MCF 10A (cell line): ENCODE data around the gene RALGPS1. TPM values are rescaled to one million over a fixed set of nuclear protein-coding genes. Genes with fewer than 3 reads are reported as not detected.

ENCODE experiments used
- BruUV-seq: library from RNA; stranded (reverse); fragments of 400-500 nt; replicated peaks from 2 replicates; lab custom pipeline; 2021; lab: Mats Ljungman, UMichigan
- CTCF ChIA-PET: fragments of 300-600 bp; sonication (Branson Sonifier 250); formaldehyde crosslinking; extraction: SDS; loops from one replicate; lab custom pipeline; 2021; ENCODE audit warnings: antibody characterized with exemption, inconsistent platforms; lab: Yijun Ruan, JAX
- POLR2A ChIA-PET: fragments of 300-600, 350-650 bp; sonication (Branson Sonifier 250); formaldehyde crosslinking; extraction: SDS; loops from one replicate; lab custom pipeline; 2020; ENCODE audit warnings: antibody characterized with exemption, inconsistent platforms; lab: Yijun Ruan, JAX
- DNase-seq: peaks from one replicate; pipeline ENCODE4 v3.0.0-alpha.2; 2018; ENCODE audit not compliant: unreplicated experiment
- H3K27ac Mint-ChIP-seq: one replicate; pipeline ENCODE4 v1.8.0; 2022; ENCODE audit warnings: mild to moderate bottlenecking, low read depth, mixed read lengths; ENCODE audit not compliant: unreplicated experiment
- H3K27me3 Mint-ChIP-seq: one replicate; pipeline ENCODE4 v1.8.0; 2022; ENCODE audit warnings: mixed read lengths; ENCODE audit not compliant: insufficient read depth, unreplicated experiment
- H3K36me3 Mint-ChIP-seq: one replicate; pipeline ENCODE4 v1.8.0; 2022; ENCODE audit warnings: mild to moderate bottlenecking, moderate library complexity, mixed read lengths; ENCODE audit not compliant: insufficient read depth, unreplicated experiment
- H3K4me1 Mint-ChIP-seq: one replicate; pipeline ENCODE4 v1.8.0; 2022; ENCODE audit warnings: mixed read lengths; ENCODE audit not compliant: insufficient read depth, unreplicated experiment
- H3K4me3 Mint-ChIP-seq: one replicate; pipeline ENCODE4 v1.8.0; 2022; ENCODE audit warnings: mild to moderate bottlenecking, moderate library complexity, mixed read lengths; ENCODE audit not compliant: unreplicated experiment
- H3K9me3 Mint-ChIP-seq: one replicate; pipeline ENCODE4 v1.8.0; 2022; ENCODE audit warnings: mixed read lengths; ENCODE audit not compliant: unreplicated experiment
- CTCF ChIP-seq: fragments of 200-600 bp; IDR thresholded peaks from one replicate; pipeline ENCODE4 v1.8.0; 2022; ENCODE audit warnings: antibody characterized with exemption, mild to moderate bottlenecking; ENCODE audit not compliant: unreplicated experiment
- intact Hi-C: fragments of 100-400 bp; cut with micrococcal nuclease; formaldehyde crosslinking; loops from 2 replicates; pipeline ENCODE4 v1.14.1; 2022
- total RNA-seq: library from RNA; stranded (reverse); gene quantifications from 2 replicates; pipeline ENCODE4 v1.2.3, GENCODE V29; 2022

Gene RALGPS1
- total RNA-seq, 1 experiment from 2014 or later, result 2.4 TPM

GRCh38 chr9:127038531-127038930 lies 123.9 kb downstream of the RALGPS1 start:
- Mint-ChIP-seq H3K4me1 (no peaks in the 10 kb centered on the region), H3K9me3 (no peaks in the 10 kb centered on the region), H3K27me3 (no peaks in the 10 kb centered on the region), H3K4me3 (no peak overlapping the region), H3K27ac (no peak overlapping the region), H3K36me3 (no peaks in the 10 kb centered on the region)
- TF ChIP-seq CTCF, result no peak
- ChIA-PET POLR2A (no interaction called here), CTCF (no interaction called here)
- no TSS peak for BruUV-seq
- DNase-seq, result no peak
- intact Hi-C loops, result no loop called here

GRCh38 chr9:127039492-127039891 lies 124.9 kb downstream of the RALGPS1 start:
- TF ChIP-seq CTCF, result no peak
- no peaks in the 10 kb centered on the region for H3K27me3 Mint-ChIP-seq
- H3K36me3 Mint-ChIP-seq, result no peaks in the 10 kb centered on the region
- ChIA-PET POLR2A (interaction anchor here (0.6 kb wide), 1 partner anchor 84 kb away, joined by 3 read pairs; no protein-coding TSS in a partner anchor), CTCF (no interaction called here)
- intact Hi-C loops, result no loop called here
- DNase-seq, result no peak
- BruUV-seq, result no TSS peak
- H3K27ac Mint-ChIP-seq, result no peak overlapping the region
- H3K9me3 Mint-ChIP-seq, result no peaks in the 10 kb centered on the region
- H3K4me3 Mint-ChIP-seq, result no peak overlapping the region
- no peaks in the 10 kb centered on the region for H3K4me1 Mint-ChIP-seq

GRCh38 chr9:127045148-127045547 lies 130.6 kb downstream of the RALGPS1 start:
- DNase-seq, result no peak
- Mint-ChIP-seq H3K27me3 (no peaks in the 10 kb centered on the region), H3K9me3 (no peaks in the 10 kb centered on the region), H3K4me3 (no peak overlapping the region), H3K27ac (no peak overlapping the region), H3K36me3 (no peaks in the 10 kb centered on the region), H3K4me1 (peaks cover 11% of the 10 kb centered on the region)
- intact Hi-C loops, result loop anchor here (5.0 kb wide), 1 partner anchor 142 kb away; no protein-coding TSS in a partner anchor
- no TSS peak for BruUV-seq
- ChIA-PET CTCF (no interaction called here), POLR2A (no interaction called here)
- no peak for TF ChIP-seq CTCF

GRCh38 chr9:127047971-127048370 lies 133.4 kb downstream of the RALGPS1 start:
- POLR2A ChIA-PET, result interaction anchor here (1.1 to 1.6 kb wide), 2 partner anchors 11 to 13 kb away, joined by 4 to 8 read pairs; no protein-coding TSS in a partner anchor
- CTCF ChIA-PET, result interaction anchor here (0.9 to 1.8 kb wide), 2 partner anchors 26 to 61 kb away, joined by 3 to 6 read pairs; no protein-coding TSS in a partner anchor
- no peak for TF ChIP-seq CTCF
- no peak for DNase-seq
- H3K9me3 Mint-ChIP-seq, result no peaks in the 10 kb centered on the region
- H3K4me1 Mint-ChIP-seq, result peaks cover 11% of the 10 kb centered on the region
- no peaks in the 10 kb centered on the region for H3K36me3 Mint-ChIP-seq
- peak overlapping the region; percentile 92 for H3K27ac Mint-ChIP-seq
- H3K4me3 Mint-ChIP-seq, result no peak overlapping the region
- no TSS peak for BruUV-seq
- intact Hi-C loops, result loop anchor here (5.0 kb wide), 1 partner anchor 139 kb away; no protein-coding TSS in a partner anchor
- no peaks in the 10 kb centered on the region for H3K27me3 Mint-ChIP-seq
